Suprapubic skin (tissue), 3 donors: Measurements from ENCODE around the gene RNF4.
"Not testable (repeated sequence)": the region's sequence is repeated elsewhere in the genome, so short reads cannot be mapped to it uniquely, and the experiment has no call there.

Experiments used
- POLR2A ChIP-seq, 2 donors: fragments of 450-650 bp; IDR thresholded peaks; one replicate each; pipeline ENCODE4 v1.6.1; 2017; ENCODE audit warnings: antibody characterized with exemption in 2 of 2, mild to moderate bottlenecking in 2 of 2, moderate library complexity in 2 of 2
- TF ChIP-seq, protein P1 (sequence below), 2 donors: fragments of 200-600 bp in 1 of 2; fragments of 450-650 bp in 1 of 2; sonication (generic) in 1 of 2; IDR thresholded peaks; one replicate each; pipeline ENCODE4 v1.5.1; 2016 to 2019; ENCODE audit warnings: antibody characterized with exemption in 2 of 2, mild to moderate bottlenecking in 1 of 2, moderate library complexity in 1 of 2

DNA sequence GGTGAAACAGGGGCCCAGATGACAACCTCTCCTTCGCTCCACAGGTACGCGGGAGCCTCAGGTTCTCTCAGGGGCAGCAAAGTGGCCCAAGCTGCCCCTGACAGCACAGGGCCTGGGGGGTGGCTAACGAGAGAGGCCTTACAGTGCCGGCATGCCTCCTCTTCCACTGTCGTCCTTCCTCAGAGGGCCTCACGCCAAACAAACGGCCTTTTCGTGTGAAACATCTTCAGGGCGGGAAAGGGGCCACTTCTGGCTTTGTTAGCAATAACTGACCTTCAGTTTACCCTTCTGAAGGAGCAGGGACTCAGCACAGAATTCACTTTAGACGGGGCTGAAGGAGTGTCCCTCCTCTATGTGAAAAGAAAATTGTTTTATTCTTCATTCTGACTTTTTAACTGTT lies 46.0 kb downstream of the RNF4 start:
- TF ChIP-seq, protein P1, sequence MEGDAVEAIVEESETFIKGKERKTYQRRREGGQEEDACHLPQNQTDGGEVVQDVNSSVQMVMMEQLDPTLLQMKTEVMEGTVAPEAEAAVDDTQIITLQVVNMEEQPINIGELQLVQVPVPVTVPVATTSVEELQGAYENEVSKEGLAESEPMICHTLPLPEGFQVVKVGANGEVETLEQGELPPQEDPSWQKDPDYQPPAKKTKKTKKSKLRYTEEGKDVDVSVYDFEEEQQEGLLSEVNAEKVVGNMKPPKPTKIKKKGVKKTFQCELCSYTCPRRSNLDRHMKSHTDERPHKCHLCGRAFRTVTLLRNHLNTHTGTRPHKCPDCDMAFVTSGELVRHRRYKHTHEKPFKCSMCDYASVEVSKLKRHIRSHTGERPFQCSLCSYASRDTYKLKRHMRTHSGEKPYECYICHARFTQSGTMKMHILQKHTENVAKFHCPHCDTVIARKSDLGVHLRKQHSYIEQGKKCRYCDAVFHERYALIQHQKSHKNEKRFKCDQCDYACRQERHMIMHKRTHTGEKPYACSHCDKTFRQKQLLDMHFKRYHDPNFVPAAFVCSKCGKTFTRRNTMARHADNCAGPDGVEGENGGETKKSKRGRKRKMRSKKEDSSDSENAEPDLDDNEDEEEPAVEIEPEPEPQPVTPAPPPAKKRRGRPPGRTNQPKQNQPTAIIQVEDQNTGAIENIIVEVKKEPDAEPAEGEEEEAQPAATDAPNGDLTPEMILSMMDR (IDR thresholded peaks at IDR 0.05), result not testable (repeated sequence)
- not testable (repeated sequence) for TF ChIP-seq POLR2A (IDR thresholded peaks at IDR 0.05)
